Measurements from ENCODE around the gene RBM26. TPM values are rescaled to one million over a fixed set of nuclear protein-coding genes. Genes with fewer than 3 reads are reported as not detected.

RBM26 gene
- total and polyA plus RNA-seq, 12 donors: 7.5 to 46.8 (median 24.5) TPM

- no peak for DNase-seq
- intact Hi-C loops (cut with DNase I): no loop called here
- 38 to 70% methylated on average over 2 of the region's 2 CpGs for WGBS, 2 donors
- peaks cover 0 to 13% (median 0%) of the 10 kb centered on the region in 11 donors for H3K9me3 ChIP-seq
- H3K4me3 ChIP-seq: no peak overlapping the region
- H3K4me1 ChIP-seq: no peaks in the 10 kb centered on the region
- H3K27me3 ChIP-seq: peaks cover 0 to 25% (median 4%) of the 10 kb centered on the region in 7 donors
- no peak overlapping the region for H3K27ac ChIP-seq
- ATAC-seq: no peak
- no peaks in the 10 kb centered on the region for H3K36me3 ChIP-seq
- TF ChIP-seq CTCF (IDR thresholded peaks at IDR 0.05): no peak
These were observed 108.9 kb downstream of the RBM26 start for GRCh38 chr13:79297128-79297527.

- WGBS, 2 donors: 82 to 85% methylated on average over 4 of the region's 4 CpGs
- Histone ChIP-seq H3K9me3 (peaks cover 0 to 10% (median 0%) of the 10 kb centered on the region in 11 donors), H3K36me3 (no peaks in the 10 kb centered on the region), H3K4me1 (no peaks in the 10 kb centered on the region), H3K27ac (no peak overlapping the region), H3K27me3 (peaks cover 0 to 20% (median 4%) of the 10 kb centered on the region in 7 donors), H3K4me3 (no peak overlapping the region)
- TF ChIP-seq CTCF (IDR thresholded peaks at IDR 0.05): no peak
- intact Hi-C loops (cut with DNase I): no loop called here
- ATAC-seq (no peak), DNase-seq (no peak)
These were observed 109.9 kb downstream of the RBM26 start for GRCh38 chr13:79295906-79296706.

- Histone ChIP-seq H3K4me3 (no peak overlapping the region), H3K9me3 (no peaks in the 10 kb centered on the region), H3K27ac (no peak overlapping the region), H3K27me3 (no peaks in the 10 kb centered on the region), H3K36me3 (no peaks in the 10 kb centered on the region), H3K4me1 (no peaks in the 10 kb centered on the region)
- TF ChIP-seq CTCF (IDR thresholded peaks at IDR 0.05): no peak
- ATAC-seq: peak in 4 of 8 donors; percentile 19 to 87 (median 56)
- DNase-seq: no peak
- intact Hi-C loops (cut with DNase I): no loop called here
- 24 to 36% methylated on average over 9 of the region's 9 CpGs for WGBS, 2 donors
These were observed 115.3 kb downstream of the RBM26 start for GRCh38 chr13:79290595-79291244.

- Histone ChIP-seq H3K4me3 (no peak overlapping the region), H3K9me3 (no peaks in the 10 kb centered on the region), H3K4me1 (no peaks in the 10 kb centered on the region), H3K27me3 (no peaks in the 10 kb centered on the region), H3K27ac (no peak overlapping the region), H3K36me3 (no peaks in the 10 kb centered on the region)
- ATAC-seq: no peak
- TF ChIP-seq CTCF (IDR thresholded peaks at IDR 0.05): no peak
- no peak for DNase-seq
- intact Hi-C loops (cut with DNase I): no loop called here
These were observed 116.5 kb downstream of the RBM26 start for GRCh38 chr13:79289571-79289970.

All from heart right ventricle (tissue), 16 donors.